H1 (cell line): ENCODE data around the gene ADRA2A.

Source experiments
- BACH1 ChIP-seq: IDR thresholded peaks from 2 replicates; pipeline ENCODE4 v1.6.1; 2012; ENCODE audit warnings: low read length, improper control_type of control experiment
- CTCF ChIP-seq, 3 experiments: IDR thresholded peaks; 1 replicate in 2 of 3; 2 replicates in 1 of 3; pipeline versions ENCODE4 v1.5.1 to v1.6.1; 2011; ENCODE audit warnings: low read length in 3 of 3, mild to moderate bottlenecking in 3 of 3, inconsistent platforms in 2 of 3, low read depth in 1 of 3, moderate library complexity in 1 of 3; ENCODE audit not compliant: insufficient read depth in 1 of 3; ENCODE audit errors: control extremely low read depth in 1 of 3
- NRF1 ChIP-seq: IDR thresholded peaks from 2 replicates; pipeline ENCODE4 v1.6.1; 2011; ENCODE audit warnings: mild to moderate bottlenecking, low read depth, low read length, improper control_type of control experiment
- POLR2A ChIP-seq, 2 experiments: IDR thresholded peaks; 1 replicate in 1 of 2; 2 replicates in 1 of 2; pipeline ENCODE4 v1.6.1; 2011; ENCODE audit warnings: low read depth in 2 of 2, low read length in 2 of 2, mild to moderate bottlenecking in 2 of 2; ENCODE audit errors: control extremely low read depth in 1 of 2
- POLR2AphosphoS5 ChIP-seq: IDR thresholded peaks from 2 replicates; pipeline ENCODE4 v1.6.1; 2011; ENCODE audit warnings: low read depth, low read length
- TCF12 ChIP-seq: IDR thresholded peaks from 2 replicates; pipeline ENCODE4 v1.6.1; 2011; ENCODE audit warnings: low read depth, mild to moderate bottlenecking, low read length

GRCh38 chr10:111130471-111130870, 53.6 kb downstream of the ADRA2A start:
- no peak for TF ChIP-seq CTCF (IDR thresholded peaks at IDR 0.05; ENCODE audit: control extremely low read depth in 1 of 3, insufficient read depth in 1 of 3, low read depth in 1 of 3, low read length in 3 of 3)
- no peak for TF ChIP-seq POLR2A (IDR thresholded peaks at IDR 0.05; ENCODE audit: control extremely low read depth in 1 of 2, low read depth in 2 of 2, low read length in 2 of 2)
- no peak for TF ChIP-seq NRF1
- TF ChIP-seq TCF12, result no peak
- no peak for TF ChIP-seq BACH1
- no peak for TF ChIP-seq POLR2AphosphoS5
